Colonic mucosa (tissue), 4 donors: ENCODE results near the gene EIF1AY. TPM values are rescaled to one million over a fixed set of nuclear protein-coding genes. Genes with fewer than 3 reads are reported as not detected.

ENCODE experiments used
- DNase-seq: peaks from one replicate; pipeline ENCODE4 v3.0.0-alpha.2; 2020
- H3K27ac ChIP-seq: fragments of 200-600 bp; one replicate; pipeline ENCODE4 v1.8.0; 2021
- H3K27me3 ChIP-seq: fragments of 200-600 bp; one replicate; pipeline ENCODE4 v1.8.0; 2021
- H3K36me3 ChIP-seq: fragments of 200-600 bp; one replicate; pipeline ENCODE4 v1.8.0; 2021
- H3K4me1 ChIP-seq: fragments of 200-600 bp; one replicate; pipeline ENCODE4 v1.8.0; 2021; ENCODE audit warnings: mild to moderate bottlenecking
- H3K4me3 ChIP-seq: fragments of 200-600 bp; one replicate; pipeline ENCODE4 v1.8.0; 2021
- H3K9ac ChIP-seq, 2 donors: one replicate each; pipeline ENCODE4 v1.7.0; 2013; ENCODE audit warnings: control low read depth in 2 of 2, low read depth in 2 of 2, low read length in 2 of 2
- H3K9me3 ChIP-seq: fragments of 200-600 bp; one replicate; pipeline ENCODE4 v1.8.0; 2021
- CTCF ChIP-seq: fragments of 200-600 bp; IDR thresholded peaks from one replicate; pipeline ENCODE4 v1.8.0; 2022; ENCODE audit warnings: antibody characterized with exemption, mild to moderate bottlenecking
- intact Hi-C: fragments of 100-400 bp; cut with DNase I; formaldehyde crosslinking; loops from one replicate; pipeline ENCODE4 v1.14.1; 2022
- total RNA-seq, 2 donors: library from RNA; stranded (reverse); fragmentation: NEBNext Ultra II Directional in 1 of 2; extraction: Animal tissue kit (Norgen Biotek cat#: 25700) in 1 of 2; gene quantifications; one replicate each; pipeline ENCODE4 v1.2.1, GENCODE V29; 2021
- donor health status: healthy.
- donor health status: DM: no; HTN: no; CAD: no.
- donor health status: DM: no; HTN: no; CAD: no.

Gene EIF1AY
- total RNA-seq, 2 donors from 2014 or later = not detected

DNA sequence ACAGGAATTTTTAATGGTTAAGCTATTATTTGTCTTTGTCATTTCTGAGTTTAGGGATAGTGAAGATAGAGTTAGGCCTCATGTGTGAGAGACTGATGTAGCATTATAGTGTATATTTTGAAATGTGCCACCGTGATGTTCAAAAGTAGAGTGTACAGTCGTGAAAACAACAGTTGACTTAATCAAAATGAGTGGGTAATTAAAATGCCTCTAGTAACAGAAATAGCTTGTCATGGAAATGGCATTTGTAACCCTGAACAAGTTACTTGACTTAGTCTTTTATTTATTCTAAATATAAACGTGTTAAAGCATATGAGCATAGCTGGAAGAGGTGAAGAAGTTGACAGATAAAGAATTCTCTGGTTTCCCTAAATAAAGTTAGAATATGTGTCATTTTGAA is 6.1 kb downstream of the EIF1AY start:
- no peak for TF ChIP-seq CTCF
- intact Hi-C loops = no loop called here
- Histone ChIP-seq H3K36me3 (no peaks in the 10 kb centered on the region), H3K9me3 (no peaks in the 10 kb centered on the region), H3K27ac (no peak overlapping the region), H3K9ac (no peak overlapping the region), H3K27me3 (no peaks in the 10 kb centered on the region), H3K4me3 (no peak overlapping the region), H3K4me1 (no peaks in the 10 kb centered on the region)
- DNase-seq = no peak

DNA sequence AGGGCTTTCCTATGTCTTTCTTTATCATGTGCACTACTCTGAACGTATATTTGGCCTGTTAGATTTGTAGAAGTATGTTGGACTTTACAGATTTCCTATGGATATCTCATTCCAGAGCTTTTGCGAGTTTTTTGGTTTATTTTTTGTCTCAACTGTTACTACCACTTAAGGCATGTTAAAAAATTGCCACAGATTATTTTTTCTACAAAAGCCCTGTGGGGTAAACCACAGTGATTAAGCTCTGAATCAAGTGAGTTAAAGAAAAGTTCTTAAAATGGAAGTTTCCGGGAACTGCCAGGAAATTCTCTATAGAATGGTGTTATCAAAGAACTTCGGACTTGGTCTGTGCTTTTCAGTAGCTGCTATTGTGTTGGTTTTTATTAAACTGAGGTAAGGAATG is 10.6 kb downstream of the EIF1AY start:
- no peak for TF ChIP-seq CTCF
- intact Hi-C loops = no loop called here
- no peaks in the 10 kb centered on the region for H3K4me1 ChIP-seq
- no peak overlapping the region for H3K9ac ChIP-seq
- no peak overlapping the region for H3K4me3 ChIP-seq
- no peaks in the 10 kb centered on the region for H3K27me3 ChIP-seq
- no peak overlapping the region for H3K27ac ChIP-seq
- no peaks in the 10 kb centered on the region for H3K36me3 ChIP-seq
- DNase-seq = no peak
- H3K9me3 ChIP-seq = no peaks in the 10 kb centered on the region

Other genes starting within 250 kb of the EIF1AY start
- not detected for gene RPS4Y2, start 180.3 kb downstream of the EIF1AY start, total RNA-seq